Activated CD4-positive, alpha-beta T cell treated with anti-CD3 and anti-CD28 coated beads, Interleukin-2, amount 50 U/mL, for 16 hours (primary cell): Measurements from ENCODE around the gene EXT2.

ENCODE experiments used
- DNase-seq: peaks from one replicate; pipeline ENCODE4 v3.0.0-alpha.2; 2020

The EXT2 gene

GRCh38 chr11:44174842-44175241 is 79.4 kb downstream of the EXT2 start:
- no peak for DNase-seq

- no peak for DNase-seq
These were observed 81.2 kb downstream of the EXT2 start for GRCh38 chr11:44176546-44177213.

GRCh38 chr11:44177905-44178304 is 82.4 kb downstream of the EXT2 start:
- no peak for DNase-seq

GRCh38 chr11:44178381-44178780 is 82.9 kb downstream of the EXT2 start:
- no peak for DNase-seq

GRCh38 chr11:44179173-44179572 is 83.7 kb downstream of the EXT2 start:
- DNase-seq: no peak

GRCh38 chr11:44180107-44180506 is 84.6 kb downstream of the EXT2 start:
- DNase-seq: no peak

GRCh38 chr11:44185522-44185921 is 90.0 kb downstream of the EXT2 start:
- no peak for DNase-seq

GRCh38 chr11:44186321-44186930 is 90.9 kb downstream of the EXT2 start:
- no peak for DNase-seq

GRCh38 chr11:44188643-44189042 is 93.2 kb downstream of the EXT2 start:
- DNase-seq: no peak

- no peak for DNase-seq
These were observed 94.8 kb downstream of the EXT2 start for GRCh38 chr11:44189986-44190882.

- no peak for DNase-seq
These were observed 95.4 kb downstream of the EXT2 start for GRCh38 chr11:44190883-44191230.

GRCh38 chr11:44191322-44192016 is 96.0 kb downstream of the EXT2 start:
- DNase-seq: no peak

- no peak for DNase-seq
These were observed 96.5 kb downstream of the EXT2 start for GRCh38 chr11:44192017-44192385.

GRCh38 chr11:44192462-44193100 is 97.1 kb downstream of the EXT2 start:
- peak; percentile 81 for DNase-seq

- no peak for DNase-seq
These were observed 98.4 kb downstream of the EXT2 start for GRCh38 chr11:44193856-44194255.

- no peak for DNase-seq
These were observed 102.8 kb downstream of the EXT2 start for GRCh38 chr11:44198146-44198724.

GRCh38 chr11:44199298-44199697 is 103.8 kb downstream of the EXT2 start:
- DNase-seq: no peak

GRCh38 chr11:44199816-44200215 is 104.3 kb downstream of the EXT2 start:
- no peak for DNase-seq

- peak; percentile 8 for DNase-seq
These were observed 108.0 kb downstream of the EXT2 start for GRCh38 chr11:44203270-44204043.

- no peak for DNase-seq
These were observed 109.9 kb downstream of the EXT2 start for GRCh38 chr11:44205352-44205751.

- no peak for DNase-seq
These were observed 110.4 kb downstream of the EXT2 start for GRCh38 chr11:44205836-44206235.

- no peak for DNase-seq
These were observed 111.8 kb downstream of the EXT2 start for GRCh38 chr11:44207292-44207691.
